ENCODE results near the gene CD4. TPM values are rescaled to one million over a fixed set of nuclear protein-coding genes. Genes with fewer than 3 reads are reported as not detected.
"Not testable (repeated sequence)": the region's sequence is repeated elsewhere in the genome, so short reads cannot be mapped to it uniquely, and the experiment has no call there.

Gene CD4
- total RNA-seq, 1 experiment from 2014 or later: 0.42 TPM

DNA sequence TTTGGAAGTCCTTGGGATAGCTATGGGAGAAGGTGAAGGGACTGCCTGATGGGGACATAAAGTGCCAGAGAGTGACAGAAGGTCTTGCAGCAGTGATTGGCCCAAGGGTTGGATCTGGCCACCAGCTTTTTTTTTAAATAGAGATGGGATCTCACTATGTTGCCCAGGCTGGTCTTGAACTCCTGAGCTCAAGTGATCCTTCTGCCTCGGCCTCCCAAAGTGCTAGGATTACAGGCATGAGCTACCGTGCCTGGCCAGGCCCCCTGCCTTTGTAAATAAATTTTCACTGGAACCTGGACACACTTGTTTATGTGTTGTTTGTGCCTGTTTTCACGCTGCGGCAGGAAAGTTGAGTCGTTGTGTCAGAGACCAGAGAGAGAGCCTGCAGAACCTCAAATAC lies 76.0 kb downstream of the CD4 start:
- POLR2A ChIA-PET: interaction anchor here (1.2 to 10.9 kb wide), 6 partner anchors 13 to 331 kb away, joined by 3 to 186 read pairs (median 6); partner anchors contain the start of genes C12orf57, CDCA3, COPS7A and GAPDH
- peaks cover 34 to 56% of the 10 kb centered on the region in 2 experiments for H3K36me3 ChIP-seq (ENCODE audit: control insufficient read depth in 1 of 2, insufficient read depth in 2 of 2, low read length in 2 of 2)
- RAD21 ChIA-PET (ENCODE audit: low non-redundant PET in 1 of 2, low total read pairs in 2 of 2, uncharacterized antibody in 2 of 2, unreplicated experiment in 2 of 2): not testable (repeated sequence)

DNA sequence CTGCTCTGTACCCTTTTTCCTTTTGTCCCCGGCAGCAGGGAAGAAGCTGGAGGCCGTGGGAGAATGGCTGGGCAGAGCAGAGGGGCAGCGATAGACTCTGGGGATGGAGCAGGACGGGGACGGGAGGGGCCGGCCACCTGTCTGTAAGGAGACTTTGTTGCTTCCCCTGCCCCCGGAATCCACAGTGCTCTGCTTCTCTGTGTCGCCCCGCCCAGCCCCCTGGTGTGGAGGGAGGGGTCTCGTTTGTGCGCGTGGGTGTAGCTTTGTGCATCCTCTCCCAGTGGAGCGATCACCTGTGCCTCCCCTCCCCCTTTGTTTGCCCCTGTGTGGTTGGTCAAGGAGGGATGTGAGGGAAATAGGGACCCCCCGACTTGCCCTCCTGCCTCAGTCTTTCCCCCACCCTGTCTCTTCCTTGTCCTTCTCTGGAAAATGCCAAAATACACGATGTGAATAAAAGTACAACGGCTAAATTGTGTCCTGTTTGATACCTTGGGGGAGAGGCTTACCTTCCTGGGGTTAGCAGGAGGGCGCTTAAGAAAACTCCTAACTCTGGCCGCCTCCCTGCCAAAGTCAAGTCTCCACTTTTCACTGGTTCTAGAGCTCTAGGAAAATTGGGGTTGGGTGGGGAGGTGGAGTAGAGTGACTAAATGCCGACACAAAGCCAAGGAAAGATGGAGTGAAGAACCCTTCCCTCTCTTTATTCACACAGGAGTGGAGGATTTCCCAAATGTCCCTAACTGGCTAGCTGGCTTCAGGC lies 77.0 kb downstream of the CD4 start:
- ATAC-seq (no peak), DNase-seq (ENCODE audit: low read depth, low spot score) (no peak)
- H3K4me1 ChIP-seq (ENCODE audit: control insufficient read depth in 1 of 2, insufficient read depth in 2 of 2, low read length in 2 of 2): peaks cover 27 to 48% of the 10 kb centered on the region in 2 experiments
- ChIA-PET RAD21 (ENCODE audit: low non-redundant PET in 1 of 2, low total read pairs in 2 of 2, uncharacterized antibody in 2 of 2, unreplicated experiment in 2 of 2) (no interaction called here), POLR2A (interaction anchor here (0.6 to 10.9 kb wide), 15 partner anchors 14 to 885 kb away, joined by 3 to 186 read pairs (median 7); partner anchors contain the start of genes C12orf57, CDCA3, COPS7A and MLF2), CTCF (no interaction called here)
- intact Hi-C loops (cut with micrococcal nuclease): no loop called here
- peaks cover 31 to 56% of the 10 kb centered on the region in 2 experiments; a peak in 3 of 4 replicates for H3K36me3 ChIP-seq (ENCODE audit: control insufficient read depth in 1 of 2, insufficient read depth in 2 of 2, low read length in 2 of 2)
- H3K27ac ChIP-seq (ENCODE audit: low read depth, low read length): peak overlapping the region; percentile 52
- peak overlapping the region; percentile 97 to 99 for H3K4me3 ChIP-seq (replicated peaks in 1 of 2; ENCODE audit: low read depth in 1 of 2, low read length in 2 of 2)
- peak overlapping the region; percentile 99 for H3K9ac ChIP-seq (ENCODE audit: low read length)
- H3K9me2 ChIP-seq (ENCODE audit: insufficient read depth): no peaks in the 10 kb centered on the region
- H3K79me2 ChIP-seq (ENCODE audit: insufficient read depth, low read length): peaks cover 43% of the 10 kb centered on the region
- H3K9me3 ChIP-seq (ENCODE audit: control insufficient read depth in 1 of 2, insufficient read depth in 1 of 2, low read depth in 1 of 2, low read length in 2 of 2): no peaks in the 10 kb centered on the region
- peak overlapping the region; percentile 92 for H3K4me2 ChIP-seq (ENCODE audit: low read length)
- H3K27me3 ChIP-seq (ENCODE audit: insufficient read depth, low read length): no peaks in the 10 kb centered on the region
- H2AFZ ChIP-seq (ENCODE audit: low read depth, low read length, poor library complexity, severe bottlenecking): no peak overlapping the region
- H4K20me1 ChIP-seq (ENCODE audit: insufficient read depth): peaks cover 12% of the 10 kb centered on the region; the same call in 1 of the 2 replicates
- BruUV-seq (replicated peaks): no TSS peak
- TF ChIP-seq TCF7L2 (IDR thresholded peaks at IDR 0.05; ENCODE audit: borderline replicate concordance, extremely low read depth, insufficient read depth, insufficient read length) (no peak), EGR1 (IDR thresholded peaks at IDR 0.05; ENCODE audit: low read depth) (no peak), SIN3A (IDR thresholded peaks at IDR 0.05; ENCODE audit: low read depth) (no peak), CBX3 (IDR thresholded peaks at IDR 0.05; ENCODE audit: low read depth) (no peak), SP1 (IDR thresholded peaks at IDR 0.05; ENCODE audit: low read depth) (no peak), EZH2phosphoT487 (IDR thresholded peaks at IDR 0.05; ENCODE audit: borderline replicate concordance) (no peak), ELF1 (IDR thresholded peaks at IDR 0.05; ENCODE audit: borderline replicate concordance, low read depth) (no peak), RAD21 (IDR thresholded peaks at IDR 0.05; ENCODE audit: low read depth) (no peak), YY1 (IDR thresholded peaks at IDR 0.05; ENCODE audit: extremely low read depth, insufficient replicate concordance, low read depth, low read length) (no peak)
- TF ChIP-seq, protein P1, sequence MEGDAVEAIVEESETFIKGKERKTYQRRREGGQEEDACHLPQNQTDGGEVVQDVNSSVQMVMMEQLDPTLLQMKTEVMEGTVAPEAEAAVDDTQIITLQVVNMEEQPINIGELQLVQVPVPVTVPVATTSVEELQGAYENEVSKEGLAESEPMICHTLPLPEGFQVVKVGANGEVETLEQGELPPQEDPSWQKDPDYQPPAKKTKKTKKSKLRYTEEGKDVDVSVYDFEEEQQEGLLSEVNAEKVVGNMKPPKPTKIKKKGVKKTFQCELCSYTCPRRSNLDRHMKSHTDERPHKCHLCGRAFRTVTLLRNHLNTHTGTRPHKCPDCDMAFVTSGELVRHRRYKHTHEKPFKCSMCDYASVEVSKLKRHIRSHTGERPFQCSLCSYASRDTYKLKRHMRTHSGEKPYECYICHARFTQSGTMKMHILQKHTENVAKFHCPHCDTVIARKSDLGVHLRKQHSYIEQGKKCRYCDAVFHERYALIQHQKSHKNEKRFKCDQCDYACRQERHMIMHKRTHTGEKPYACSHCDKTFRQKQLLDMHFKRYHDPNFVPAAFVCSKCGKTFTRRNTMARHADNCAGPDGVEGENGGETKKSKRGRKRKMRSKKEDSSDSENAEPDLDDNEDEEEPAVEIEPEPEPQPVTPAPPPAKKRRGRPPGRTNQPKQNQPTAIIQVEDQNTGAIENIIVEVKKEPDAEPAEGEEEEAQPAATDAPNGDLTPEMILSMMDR (IDR thresholded peaks at IDR 0.05 in 2 of 3, conservative IDR thresholded peaks at IDR 0.05 in 1 of 3; ENCODE audit: borderline replicate concordance in 1 of 3, insufficient read depth in 1 of 3, low read depth in 2 of 3, low read length in 2 of 3): no peak
- TF ChIP-seq, protein P2, sequence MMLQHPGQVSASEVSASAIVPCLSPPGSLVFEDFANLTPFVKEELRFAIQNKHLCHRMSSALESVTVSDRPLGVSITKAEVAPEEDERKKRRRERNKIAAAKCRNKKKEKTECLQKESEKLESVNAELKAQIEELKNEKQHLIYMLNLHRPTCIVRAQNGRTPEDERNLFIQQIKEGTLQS (IDR thresholded peaks at IDR 0.05): no peak
- TF ChIP-seq, protein P3, sequence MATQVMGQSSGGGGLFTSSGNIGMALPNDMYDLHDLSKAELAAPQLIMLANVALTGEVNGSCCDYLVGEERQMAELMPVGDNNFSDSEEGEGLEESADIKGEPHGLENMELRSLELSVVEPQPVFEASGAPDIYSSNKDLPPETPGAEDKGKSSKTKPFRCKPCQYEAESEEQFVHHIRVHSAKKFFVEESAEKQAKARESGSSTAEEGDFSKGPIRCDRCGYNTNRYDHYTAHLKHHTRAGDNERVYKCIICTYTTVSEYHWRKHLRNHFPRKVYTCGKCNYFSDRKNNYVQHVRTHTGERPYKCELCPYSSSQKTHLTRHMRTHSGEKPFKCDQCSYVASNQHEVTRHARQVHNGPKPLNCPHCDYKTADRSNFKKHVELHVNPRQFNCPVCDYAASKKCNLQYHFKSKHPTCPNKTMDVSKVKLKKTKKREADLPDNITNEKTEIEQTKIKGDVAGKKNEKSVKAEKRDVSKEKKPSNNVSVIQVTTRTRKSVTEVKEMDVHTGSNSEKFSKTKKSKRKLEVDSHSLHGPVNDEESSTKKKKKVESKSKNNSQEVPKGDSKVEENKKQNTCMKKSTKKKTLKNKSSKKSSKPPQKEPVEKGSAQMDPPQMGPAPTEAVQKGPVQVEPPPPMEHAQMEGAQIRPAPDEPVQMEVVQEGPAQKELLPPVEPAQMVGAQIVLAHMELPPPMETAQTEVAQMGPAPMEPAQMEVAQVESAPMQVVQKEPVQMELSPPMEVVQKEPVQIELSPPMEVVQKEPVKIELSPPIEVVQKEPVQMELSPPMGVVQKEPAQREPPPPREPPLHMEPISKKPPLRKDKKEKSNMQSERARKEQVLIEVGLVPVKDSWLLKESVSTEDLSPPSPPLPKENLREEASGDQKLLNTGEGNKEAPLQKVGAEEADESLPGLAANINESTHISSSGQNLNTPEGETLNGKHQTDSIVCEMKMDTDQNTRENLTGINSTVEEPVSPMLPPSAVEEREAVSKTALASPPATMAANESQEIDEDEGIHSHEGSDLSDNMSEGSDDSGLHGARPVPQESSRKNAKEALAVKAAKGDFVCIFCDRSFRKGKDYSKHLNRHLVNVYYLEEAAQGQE (IDR thresholded peaks at IDR 0.05; ENCODE audit: low read depth): no peak

More for the DNA sequence above, 76.0 kb downstream of the CD4 start:
- BruUV-seq (replicated peaks); H3K4me2 ChIP-seq (ENCODE audit: low read length); H3K9ac ChIP-seq (ENCODE audit: low read length); H3K27me3 ChIP-seq (ENCODE audit: insufficient read depth, low read length); DNase-seq (ENCODE audit: low read depth, low spot score); H3K27ac ChIP-seq (ENCODE audit: low read depth, low read length); intact Hi-C loops (cut with micrococcal nuclease); H3K9me3 ChIP-seq (ENCODE audit: control insufficient read depth in 1 of 2, insufficient read depth in 1 of 2, low read depth in 1 of 2, low read length in 2 of 2); H3K4me3 ChIP-seq (replicated peaks in 1 of 2; ENCODE audit: low read depth in 1 of 2, low read length in 2 of 2); CTCF ChIA-PET; H2AFZ ChIP-seq (ENCODE audit: low read depth, low read length, poor library complexity, severe bottlenecking); ATAC-seq; H3K9me2 ChIP-seq (ENCODE audit: insufficient read depth): not testable (repeated sequence)
- Histone ChIP-seq H3K4me1 (ENCODE audit: control insufficient read depth in 1 of 2, insufficient read depth in 2 of 2, low read length in 2 of 2) (peaks cover 18 to 38% of the 10 kb centered on the region in 2 experiments), H4K20me1 (ENCODE audit: insufficient read depth) (peaks cover 12% of the 10 kb centered on the region; the same call in 1 of the 2 replicates), H3K79me2 (ENCODE audit: insufficient read depth, low read length) (peaks cover 33% of the 10 kb centered on the region)
